ENCODE results near the gene SUGCT.

GRCh38 chr7:40641701-40642100 lies 506.9 kb downstream of the SUGCT start:
- TF ChIP-seq CTCF (IDR thresholded peaks at IDR 0.05) (no peak), POLR2A (IDR thresholded peaks at IDR 0.05) (no peak)
